Measurements from ENCODE around the gene LANCL2. TPM values are rescaled to one million over a fixed set of nuclear protein-coding genes. Genes with fewer than 3 reads are reported as not detected.
"Not testable (repeated sequence)": the region's sequence is repeated elsewhere in the genome, so short reads cannot be mapped to it uniquely, and the experiment has no call there.

Gene LANCL2
- total RNA-seq, 4 donors from 2014 or later = 14.5 to 32.5 (median 24.3) TPM

DNA sequence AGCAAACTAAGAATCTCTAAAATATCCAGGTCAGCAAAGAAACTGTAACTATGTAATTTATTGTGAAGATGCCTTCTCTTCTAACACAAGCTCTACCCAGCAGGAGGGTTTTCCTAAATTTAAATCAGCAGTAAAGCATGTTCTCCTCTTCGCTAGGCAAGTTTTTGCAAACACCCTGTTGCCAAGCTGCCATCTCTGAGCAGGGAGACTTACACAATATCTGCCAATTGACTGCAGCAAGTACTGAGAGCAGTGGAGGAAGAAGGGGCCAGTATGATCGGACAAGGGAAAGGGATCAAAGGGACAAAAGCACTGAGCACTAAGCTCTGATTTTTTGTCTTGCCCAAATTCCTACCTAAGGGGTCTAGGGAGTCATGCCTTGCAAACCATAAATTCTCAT is 16.0 kb upstream of the LANCL2 start:
- Histone ChIP-seq H3K27me3 (no peaks in the 10 kb centered on the region), H3K27ac (no peak overlapping the region), H3K4me3 (replicated peaks in 1 of 3) (no peak overlapping the region), H3K9me3 (no peaks in the 10 kb centered on the region), H3K4me1 (no peaks in the 10 kb centered on the region), H3K36me3 (no peaks in the 10 kb centered on the region)
- WGBS, 2 donors = 47 to 55% methylated on average over 2 of the region's 2 CpGs
- no peak for TF ChIP-seq POLR2A (IDR thresholded peaks at IDR 0.05)
- no peak for TF ChIP-seq CTCF (IDR thresholded peaks at IDR 0.05)
- intact Hi-C loops (cut with DNase I) = no loop called here
- DNase-seq = no peak

DNA sequence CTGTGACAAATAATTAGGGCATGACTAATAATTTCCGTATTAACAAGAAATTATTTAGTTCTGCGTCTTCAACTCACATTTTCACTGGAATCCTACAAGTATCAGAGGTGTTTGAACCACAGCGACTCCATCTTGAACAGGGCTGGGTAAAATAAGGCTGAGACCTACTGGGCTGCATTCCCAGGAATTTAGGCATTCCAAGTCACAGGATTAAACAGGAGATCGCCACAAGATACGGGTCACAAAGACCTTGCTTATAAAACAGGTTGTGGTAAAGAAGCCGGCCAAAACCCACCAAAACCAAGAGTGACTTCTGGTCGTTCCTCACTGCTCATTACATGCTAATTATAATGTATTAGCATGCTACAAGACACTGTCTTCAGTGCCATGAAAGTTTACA is 14.9 kb upstream of the LANCL2 start:
- H3K36me3 ChIP-seq = no peaks in the 10 kb centered on the region
- intact Hi-C loops (cut with DNase I) = no loop called here
- no peak for TF ChIP-seq POLR2A (IDR thresholded peaks at IDR 0.05)
- TF ChIP-seq CTCF (IDR thresholded peaks at IDR 0.05) = no peak

GRCh38 chr7:55351263-55351662 is 13.9 kb upstream of the LANCL2 start:
- no peaks in the 10 kb centered on the region for H3K36me3 ChIP-seq
- intact Hi-C loops (cut with DNase I) = no loop called here
- 67 to 76% methylated on average over 3 of the region's 3 CpGs for WGBS, 2 donors
- H3K4me3 ChIP-seq (replicated peaks in 1 of 3) = no peak overlapping the region
- no peak overlapping the region for H3K27ac ChIP-seq
- no peaks in the 10 kb centered on the region for H3K4me1 ChIP-seq
- no peak for DNase-seq
- TF ChIP-seq CTCF (IDR thresholded peaks at IDR 0.05) (no peak), POLR2A (IDR thresholded peaks at IDR 0.05) (no peak)
- H3K9me3 ChIP-seq = no peaks in the 10 kb centered on the region
- H3K27me3 ChIP-seq = no peaks in the 10 kb centered on the region

More for the DNA sequence above, 14.9 kb upstream of the LANCL2 start:
- Histone ChIP-seq H3K27me3 (no peaks in the 10 kb centered on the region), H3K9me3 (no peaks in the 10 kb centered on the region), H3K4me1 (no peaks in the 10 kb centered on the region), H3K4me3 (replicated peaks in 1 of 3) (no peak overlapping the region), H3K27ac (no peak overlapping the region)
- DNase-seq = no peak
- 64 to 71% methylated on average over 7 of the region's 7 CpGs for WGBS, 2 donors

DNA sequence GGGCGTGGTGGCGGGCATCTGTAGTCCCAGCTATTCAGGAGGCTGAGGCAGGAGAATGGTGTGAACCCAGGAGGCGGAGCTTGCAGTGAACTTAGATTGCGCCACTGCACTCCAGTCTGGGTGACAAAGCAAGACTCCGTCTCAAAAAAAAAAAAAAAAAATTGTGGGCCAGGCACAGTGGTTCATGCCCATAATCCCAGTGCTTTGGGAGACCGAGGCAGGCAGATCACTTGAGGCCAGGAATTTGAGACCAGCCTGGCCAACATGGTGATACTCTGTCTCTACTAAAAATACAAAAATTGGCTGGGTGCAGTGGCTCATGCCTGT is 12.2 kb upstream of the LANCL2 start:
- H3K4me1 ChIP-seq; DNase-seq; H3K27me3 ChIP-seq; intact Hi-C loops (cut with DNase I); H3K9me3 ChIP-seq; H3K36me3 ChIP-seq; H3K27ac ChIP-seq; H3K4me3 ChIP-seq (replicated peaks in 1 of 3): not testable (repeated sequence)
- 95% methylated on average over 6 of the region's 6 CpGs for WGBS, 2 donors

GRCh38 chr7:55360486-55360885 is 4.7 kb upstream of the LANCL2 start:
- H3K27ac ChIP-seq = no peak overlapping the region
- H3K36me3 ChIP-seq = no peaks in the 10 kb centered on the region
- H3K27me3 ChIP-seq = no peaks in the 10 kb centered on the region
- H3K4me3 ChIP-seq (replicated peaks in 1 of 3) = no peak overlapping the region
- no peaks in the 10 kb centered on the region for H3K9me3 ChIP-seq
- DNase-seq = no peak
- no peak for TF ChIP-seq POLR2A (IDR thresholded peaks at IDR 0.05)
- no peak for TF ChIP-seq CTCF (IDR thresholded peaks at IDR 0.05)
- intact Hi-C loops (cut with DNase I) = no loop called here
- 82 to 90% methylated on average over 2 of the region's 2 CpGs for WGBS, 2 donors
- peaks cover 3 to 4% of the 10 kb centered on the region in 2 donors for H3K4me1 ChIP-seq

GRCh38 chr7:55361560-55361959 is 3.6 kb upstream of the LANCL2 start:
- no peak overlapping the region for H3K27ac ChIP-seq
- TF ChIP-seq CTCF (IDR thresholded peaks at IDR 0.05) (no peak), POLR2A (IDR thresholded peaks at IDR 0.05) (no peak)
- no peak for DNase-seq
- H3K4me3 ChIP-seq (replicated peaks in 1 of 3) = no peak overlapping the region
- peaks cover 3 to 4% of the 10 kb centered on the region in 2 donors for H3K4me1 ChIP-seq
- no peaks in the 10 kb centered on the region for H3K9me3 ChIP-seq
- H3K36me3 ChIP-seq = no peaks in the 10 kb centered on the region
- WGBS, 2 donors = 61 to 76% methylated on average over 6 of the region's 6 CpGs
- no peaks in the 10 kb centered on the region for H3K27me3 ChIP-seq
- intact Hi-C loops (cut with DNase I) = no loop called here
